ENCODE results near the gene ANXA3. TPM values are rescaled to one million over a fixed set of nuclear protein-coding genes. Genes with fewer than 3 reads are reported as not detected.

ANXA3 gene
- polyA plus RNA-seq, 1 of the 3 experiments (the other 2 are of a cell fraction): 13.8 TPM

DNA sequence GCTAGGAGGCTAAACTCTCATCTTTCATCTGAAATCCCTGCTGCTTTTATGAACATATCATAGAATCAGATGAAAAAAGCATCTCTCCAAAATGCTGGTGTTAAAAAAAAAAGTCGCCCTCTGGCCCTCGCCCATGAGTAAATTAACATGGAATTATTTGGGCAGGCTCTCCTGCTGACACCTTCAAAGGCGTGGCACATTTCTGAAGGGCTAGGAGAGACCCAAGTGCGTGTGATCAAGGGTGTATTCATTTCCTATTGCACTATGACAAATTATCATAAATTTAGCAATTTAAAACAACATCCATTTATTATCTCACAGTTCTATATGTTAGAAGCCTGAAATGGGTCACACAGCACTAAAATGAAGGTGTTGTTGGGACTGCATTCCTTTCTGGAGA, 5.1 kb downstream of the ANXA3 start:
- H3K9me3 ChIP-seq: no peaks in the 10 kb centered on the region
- no peak overlapping the region for H3K27ac ChIP-seq (ENCODE audit: low read depth in 2 of 2, low read length in 1 of 2)
- no peaks in the 10 kb centered on the region for H3K9me2 ChIP-seq
- peaks cover 6 to 17% of the 10 kb centered on the region in 2 experiments for H3K4me1 ChIP-seq (ENCODE audit: control insufficient read depth in 1 of 2, insufficient read depth in 2 of 2, low read depth in 1 of 2, low read length in 1 of 2)
- no peak overlapping the region for H3K9ac ChIP-seq
- no peaks in the 10 kb centered on the region for H3K27me3 ChIP-seq (ENCODE audit: insufficient read depth)
- no peak for DNase-seq
- no peak overlapping the region; the same call in 1 of the 2 replicates for H2AFZ ChIP-seq (ENCODE audit: low read depth)
- H3F3A ChIP-seq (replicated peaks; ENCODE audit: insufficient read depth): peaks cover 9% of the 10 kb centered on the region
- TF ChIP-seq CHD2 (IDR thresholded peaks at IDR 0.05; ENCODE audit: low read length, partially characterized antibody) (no peak), MEF2A (IDR thresholded peaks at IDR 0.05; ENCODE audit: borderline replicate concordance, low read depth) (no peak), USF1 (IDR thresholded peaks at IDR 0.05; ENCODE audit: borderline replicate concordance, low read depth) (no peak)
- 84% methylated on average over 4 of the region's 4 CpGs for WGBS (ENCODE audit: low lambda C conversion rate)
- ChIA-PET POLR2A (no interaction called here), CTCF (no interaction called here)
- no peaks in the 10 kb centered on the region for H3K36me3 ChIP-seq (replicated peaks in 1 of 2; ENCODE audit: control insufficient read depth in 1 of 2, insufficient read depth in 2 of 2, low read length in 1 of 2)
- no peaks in the 10 kb centered on the region for H3K79me2 ChIP-seq (ENCODE audit: insufficient read depth)
- H4K20me1 ChIP-seq (ENCODE audit: insufficient read depth): no peaks in the 10 kb centered on the region
- H3K4me2 ChIP-seq: no peak overlapping the region
- no peak overlapping the region for H3K4me3 ChIP-seq (ENCODE audit: low read depth in 2 of 2, low read length in 1 of 2)

DNA sequence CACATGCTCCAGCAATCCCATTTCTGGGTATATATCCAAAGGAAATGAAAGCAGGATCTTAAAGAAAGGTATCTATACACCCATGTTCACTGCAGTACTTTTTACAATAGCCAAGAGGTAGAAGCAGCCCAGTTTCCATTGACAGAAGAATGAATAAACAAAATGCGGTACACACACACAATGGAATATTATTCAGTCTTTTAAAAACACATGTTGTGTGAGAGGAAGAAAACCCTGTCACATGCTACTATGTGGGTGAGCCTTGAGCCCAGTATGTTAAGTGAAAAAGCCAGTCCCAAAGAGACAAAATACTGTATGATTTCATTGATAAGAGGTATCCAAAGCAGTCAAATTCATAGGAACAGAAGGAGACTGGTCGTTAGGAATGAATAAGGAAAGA, 6.3 kb downstream of the ANXA3 start:
- no peaks in the 10 kb centered on the region for H3K36me3 ChIP-seq (replicated peaks in 1 of 2; ENCODE audit: control insufficient read depth in 1 of 2, insufficient read depth in 2 of 2, low read length in 1 of 2)
- ChIA-PET POLR2A (no interaction called here), CTCF (no interaction called here)
- H3F3A ChIP-seq (replicated peaks; ENCODE audit: insufficient read depth): peaks cover 16% of the 10 kb centered on the region
- no peak overlapping the region for H2AFZ ChIP-seq (ENCODE audit: low read depth)
- H3K9ac ChIP-seq: no peak overlapping the region
- H4K20me1 ChIP-seq (ENCODE audit: insufficient read depth): no peaks in the 10 kb centered on the region
- no peaks in the 10 kb centered on the region for H3K79me2 ChIP-seq (ENCODE audit: insufficient read depth)
- H3K4me1 ChIP-seq (ENCODE audit: control insufficient read depth in 1 of 2, insufficient read depth in 2 of 2, low read depth in 1 of 2, low read length in 1 of 2): peaks cover 3 to 17% of the 10 kb centered on the region in 2 experiments
- H3K27ac ChIP-seq (ENCODE audit: low read depth in 2 of 2, low read length in 1 of 2): no peak overlapping the region
- H3K9me2 ChIP-seq: no peaks in the 10 kb centered on the region
- H3K4me2 ChIP-seq: no peak overlapping the region
- no peak for DNase-seq
- TF ChIP-seq FOXJ3 (CRISPR knock-in tag; IDR thresholded peaks at IDR 0.05) (no peak), MXI1 (IDR thresholded peaks at IDR 0.05; ENCODE audit: low read depth, low read length) (no peak), FOXM1 (IDR thresholded peaks at IDR 0.05; ENCODE audit: low read depth) (no peak), FOSL2 (IDR thresholded peaks at IDR 0.05; ENCODE audit: borderline replicate concordance, low read depth) (no peak), TEAD4 (IDR thresholded peaks at IDR 0.05; ENCODE audit: borderline replicate concordance, insufficient read depth) (no peak), RFX5 (IDR thresholded peaks at IDR 0.05; ENCODE audit: low read length) (no peak), TCF12 (IDR thresholded peaks at IDR 0.05) (no peak), SMC3 (IDR thresholded peaks at IDR 0.05; ENCODE audit: low read depth, low read length) (no peak), GABPA (IDR thresholded peaks at IDR 0.05; ENCODE audit: low read depth) (no peak)
- TF ChIP-seq, protein P1, sequence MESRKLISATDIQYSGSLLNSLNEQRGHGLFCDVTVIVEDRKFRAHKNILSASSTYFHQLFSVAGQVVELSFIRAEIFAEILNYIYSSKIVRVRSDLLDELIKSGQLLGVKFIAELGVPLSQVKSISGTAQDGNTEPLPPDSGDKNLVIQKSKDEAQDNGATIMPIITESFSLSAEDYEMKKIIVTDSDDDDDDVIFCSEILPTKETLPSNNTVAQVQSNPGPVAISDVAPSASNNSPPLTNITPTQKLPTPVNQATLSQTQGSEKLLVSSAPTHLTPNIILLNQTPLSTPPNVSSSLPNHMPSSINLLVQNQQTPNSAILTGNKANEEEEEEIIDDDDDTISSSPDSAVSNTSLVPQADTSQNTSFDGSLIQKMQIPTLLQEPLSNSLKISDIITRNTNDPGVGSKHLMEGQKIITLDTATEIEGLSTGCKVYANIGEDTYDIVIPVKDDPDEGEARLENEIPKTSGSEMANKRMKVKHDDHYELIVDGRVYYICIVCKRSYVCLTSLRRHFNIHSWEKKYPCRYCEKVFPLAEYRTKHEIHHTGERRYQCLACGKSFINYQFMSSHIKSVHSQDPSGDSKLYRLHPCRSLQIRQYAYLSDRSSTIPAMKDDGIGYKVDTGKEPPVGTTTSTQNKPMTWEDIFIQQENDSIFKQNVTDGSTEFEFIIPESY (IDR thresholded peaks at IDR 0.05; ENCODE audit: borderline replicate concordance, low read depth): no peak
- TF ChIP-seq, protein P2, sequence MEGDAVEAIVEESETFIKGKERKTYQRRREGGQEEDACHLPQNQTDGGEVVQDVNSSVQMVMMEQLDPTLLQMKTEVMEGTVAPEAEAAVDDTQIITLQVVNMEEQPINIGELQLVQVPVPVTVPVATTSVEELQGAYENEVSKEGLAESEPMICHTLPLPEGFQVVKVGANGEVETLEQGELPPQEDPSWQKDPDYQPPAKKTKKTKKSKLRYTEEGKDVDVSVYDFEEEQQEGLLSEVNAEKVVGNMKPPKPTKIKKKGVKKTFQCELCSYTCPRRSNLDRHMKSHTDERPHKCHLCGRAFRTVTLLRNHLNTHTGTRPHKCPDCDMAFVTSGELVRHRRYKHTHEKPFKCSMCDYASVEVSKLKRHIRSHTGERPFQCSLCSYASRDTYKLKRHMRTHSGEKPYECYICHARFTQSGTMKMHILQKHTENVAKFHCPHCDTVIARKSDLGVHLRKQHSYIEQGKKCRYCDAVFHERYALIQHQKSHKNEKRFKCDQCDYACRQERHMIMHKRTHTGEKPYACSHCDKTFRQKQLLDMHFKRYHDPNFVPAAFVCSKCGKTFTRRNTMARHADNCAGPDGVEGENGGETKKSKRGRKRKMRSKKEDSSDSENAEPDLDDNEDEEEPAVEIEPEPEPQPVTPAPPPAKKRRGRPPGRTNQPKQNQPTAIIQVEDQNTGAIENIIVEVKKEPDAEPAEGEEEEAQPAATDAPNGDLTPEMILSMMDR (IDR thresholded peaks at IDR 0.05): no peak
- TF ChIP-seq, protein P3, sequence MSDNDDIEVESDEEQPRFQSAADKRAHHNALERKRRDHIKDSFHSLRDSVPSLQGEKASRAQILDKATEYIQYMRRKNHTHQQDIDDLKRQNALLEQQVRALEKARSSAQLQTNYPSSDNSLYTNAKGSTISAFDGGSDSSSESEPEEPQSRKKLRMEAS (IDR thresholded peaks at IDR 0.05; ENCODE audit: low read depth): no peak
- no peak overlapping the region for H3K4me3 ChIP-seq (ENCODE audit: low read depth in 2 of 2, low read length in 1 of 2)
- 68% methylated on average over 2 of the region's 2 CpGs for WGBS (ENCODE audit: low lambda C conversion rate)
- no peaks in the 10 kb centered on the region for H3K27me3 ChIP-seq (ENCODE audit: insufficient read depth)
- no peaks in the 10 kb centered on the region for H3K9me3 ChIP-seq
